ENCODE data around the gene SKA1. TPM values are rescaled to one million over a fixed set of nuclear protein-coding genes. Genes with fewer than 3 reads are reported as not detected.

The SKA1 gene
- total and polyA plus RNA-seq, 3 experiments from 2014 or later: 0.40 to 28.7 (median 26.5) TPM

DNA sequence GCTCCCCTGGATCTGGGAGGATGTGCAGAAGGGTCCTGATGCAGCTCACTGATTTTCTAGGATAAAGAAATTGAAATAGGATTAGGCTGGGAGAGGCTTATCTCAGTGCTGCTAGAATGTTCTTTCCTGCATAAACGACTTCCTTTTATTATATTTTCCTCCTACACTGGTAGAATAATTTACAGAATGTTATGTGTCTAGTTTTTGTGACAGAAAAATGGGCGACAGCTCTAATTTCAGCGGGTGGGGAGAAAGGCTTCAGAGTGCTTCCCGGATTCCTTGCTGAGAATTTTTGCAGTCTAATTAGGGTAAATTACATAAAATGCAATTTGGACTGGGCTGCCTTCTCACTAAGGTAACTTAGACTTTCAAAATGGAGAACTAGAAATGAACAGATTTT, 66.2 kb downstream of the SKA1 start:
- H3K27me3 ChIP-seq (ENCODE audit: insufficient read depth, low read length, poor library complexity, severe bottlenecking): no peaks in the 10 kb centered on the region

DNA sequence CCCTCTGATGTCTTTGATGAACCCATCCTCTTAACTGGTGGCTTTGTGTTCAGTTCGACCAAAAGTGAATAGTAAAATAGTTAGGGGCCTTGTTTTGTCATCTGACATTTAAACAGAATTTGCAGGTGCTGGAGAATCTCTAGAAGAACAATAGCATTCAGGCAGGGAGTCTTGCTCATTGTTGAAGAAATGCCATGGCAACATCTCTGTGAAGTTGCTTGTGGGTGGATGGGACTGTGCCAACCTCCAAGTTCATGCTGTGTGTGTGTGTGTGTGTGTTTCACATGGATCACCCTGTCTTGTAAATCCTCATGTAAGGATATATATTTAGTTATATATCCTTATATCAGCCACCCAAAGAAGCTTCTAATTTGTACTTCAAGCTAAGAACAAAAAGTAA, 66.7 kb downstream of the SKA1 start:
- Histone ChIP-seq H3K9me3 (ENCODE audit: low read length) (no peaks in the 10 kb centered on the region), H3K27ac (ENCODE audit: low read depth, low read length) (no peak overlapping the region), H3K4me1 (ENCODE audit: insufficient read depth, low read length) (no peaks in the 10 kb centered on the region), H3K27me3 (ENCODE audit: insufficient read depth, low read length, poor library complexity, severe bottlenecking) (no peaks in the 10 kb centered on the region), H3K4me3 (ENCODE audit: low read length) (no peak overlapping the region), H3K36me3 (ENCODE audit: insufficient read depth, low read length) (no peaks in the 10 kb centered on the region)
- no peak overlapping the region for H3K4me3 Mint-ChIP-seq
- peaks cover 5 to 11% (median 6%) of the 10 kb centered on the region in 5 donors for H3K9me3 Mint-ChIP-seq
- CTCF ChIA-PET: no interaction called here
- H3K4me1 Mint-ChIP-seq: no peaks in the 10 kb centered on the region
- H3K27me3 Mint-ChIP-seq: peaks cover 4 to 8% of the 10 kb centered on the region in 2 donors
- H3K27ac Mint-ChIP-seq: no peak overlapping the region
- POLR2A ChIA-PET: no interaction called here
- no peak for DNase-seq
- no peaks in the 10 kb centered on the region for H3K36me3 Mint-ChIP-seq

More for the DNA sequence above, 66.2 kb downstream of the SKA1 start:
- H3K4me3 Mint-ChIP-seq: no peak overlapping the region
- no peaks in the 10 kb centered on the region for H3K9me3 ChIP-seq (ENCODE audit: low read length)
- H3K36me3 ChIP-seq (ENCODE audit: insufficient read depth, low read length): no peaks in the 10 kb centered on the region
- no peak overlapping the region for H3K27ac ChIP-seq (ENCODE audit: low read depth, low read length)
- no peak overlapping the region for H3K27ac Mint-ChIP-seq
- H3K4me3 ChIP-seq (ENCODE audit: low read length): no peak overlapping the region
- H3K4me1 Mint-ChIP-seq: no peaks in the 10 kb centered on the region
- H3K36me3 Mint-ChIP-seq: no peaks in the 10 kb centered on the region
- ChIA-PET CTCF (no interaction called here), POLR2A (no interaction called here)
- peaks cover 4 to 8% of the 10 kb centered on the region in 2 donors for H3K27me3 Mint-ChIP-seq
- H3K9me3 Mint-ChIP-seq: peaks cover 5 to 13% (median 6%) of the 10 kb centered on the region in 5 donors
- H3K4me1 ChIP-seq (ENCODE audit: insufficient read depth, low read length): no peaks in the 10 kb centered on the region
- no peak for DNase-seq

Other genes starting within 250 kb of the SKA1 start
- under 1 TPM; 0.07 to 0.11 TPM for gene MYO5B, start 179.9 kb upstream of the SKA1 start, total RNA-seq
- gene MYO5B, start 179.9 kb upstream of the SKA1 start, polyA plus RNA-seq: not detected
- under 1 TPM; 0.49 to 0.53 TPM for gene CFAP53, start 108.6 kb upstream of the SKA1 start, total RNA-seq
- gene CFAP53, start 108.6 kb upstream of the SKA1 start, polyA plus RNA-seq: not detected
- gene MBD1, start 93.5 kb upstream of the SKA1 start, total RNA-seq: 10 to 100 TPM; 83.0 to 99.2 TPM
- 38.7 TPM for gene MBD1, start 93.5 kb upstream of the SKA1 start, polyA plus RNA-seq
- 100 to 1,000 TPM; 113 to 115 TPM for gene CXXC1, start 87.4 kb upstream of the SKA1 start, total RNA-seq
- gene CXXC1, start 87.4 kb upstream of the SKA1 start, polyA plus RNA-seq: 64.6 TPM
- gene MAPK4, start 185.0 kb downstream of the SKA1 start, total RNA-seq: not detected
- gene MAPK4, start 185.0 kb downstream of the SKA1 start, polyA plus RNA-seq: not detected

All from CD8-positive, alpha-beta memory T cell (primary cell).